GM21737 (cell line): ENCODE measurements around the gene ARPC2.

ENCODE experiments used
- ATAC-seq: cut with Tn5 transposase; IDR thresholded peaks from one replicate; pipeline ENCODE4 v1.9.1; 2021; ENCODE audit warnings: mild to moderate bottlenecking, moderate library complexity; ENCODE audit not compliant: unreplicated experiment

The ARPC2 gene

DNA sequence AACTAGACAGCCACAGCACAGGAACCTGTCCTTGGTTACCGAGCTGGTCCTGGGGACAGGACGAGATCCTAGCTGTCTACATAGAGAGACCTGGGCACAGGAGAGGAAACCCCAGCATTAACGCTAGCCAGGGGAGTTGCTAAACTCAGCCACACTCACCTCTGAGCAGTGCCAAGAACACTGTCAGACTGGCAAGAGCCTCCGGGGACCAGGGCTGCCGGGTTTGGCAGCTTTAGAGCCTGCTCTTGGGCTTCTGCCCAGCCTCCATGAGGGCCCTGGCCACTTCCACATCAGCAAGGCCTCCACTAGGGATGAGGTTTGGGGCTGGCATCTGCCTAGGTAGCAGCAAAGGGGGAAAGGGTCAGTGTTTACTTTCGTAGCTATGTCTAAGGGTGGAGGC, 68.6 kb downstream of the ARPC2 start:
- ATAC-seq, result no peak

DNA sequence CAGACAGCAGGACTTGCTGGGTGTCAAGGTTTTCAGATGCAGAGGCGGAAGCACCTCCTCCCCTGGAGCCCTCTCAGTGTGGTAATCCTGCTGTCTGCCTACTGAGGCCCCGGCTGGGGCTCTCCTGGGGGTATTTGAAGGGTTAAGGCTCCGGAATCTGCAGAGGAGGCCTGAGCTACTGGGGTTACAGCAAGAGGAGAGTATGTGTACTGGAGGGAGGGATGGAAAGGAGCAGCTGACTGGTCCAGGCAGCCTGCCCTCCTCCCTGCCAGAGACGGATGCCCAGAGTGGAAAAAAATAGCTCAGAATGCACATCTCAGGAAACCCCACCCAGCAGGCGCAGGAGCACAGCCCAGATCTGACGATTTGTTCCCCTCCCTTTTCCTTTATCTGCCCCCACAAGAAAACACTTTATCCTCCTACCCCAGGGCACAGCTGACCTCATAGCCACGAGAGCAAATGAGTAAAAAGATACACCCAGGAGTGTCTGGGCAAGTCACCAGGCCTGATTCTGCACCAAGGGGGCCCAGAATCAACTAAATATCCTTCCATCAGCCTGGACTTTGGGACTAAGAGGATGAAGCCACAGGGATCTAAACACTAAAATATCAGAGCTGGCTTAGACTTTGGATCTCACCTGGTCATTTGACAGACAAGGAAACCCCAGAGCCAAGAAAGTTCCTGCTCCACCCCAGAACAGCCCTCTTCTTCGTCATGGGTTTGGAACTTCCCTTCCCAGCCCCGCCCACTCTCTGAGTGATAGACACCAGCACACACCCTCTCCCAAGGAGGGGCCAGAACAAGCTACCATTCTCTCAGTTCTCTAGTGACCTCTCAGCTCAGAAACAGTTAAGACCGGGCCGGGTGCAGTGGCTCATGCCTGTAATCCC, 69.8 kb downstream of the ARPC2 start:
- ATAC-seq, result peak; percentile 68

DNA sequence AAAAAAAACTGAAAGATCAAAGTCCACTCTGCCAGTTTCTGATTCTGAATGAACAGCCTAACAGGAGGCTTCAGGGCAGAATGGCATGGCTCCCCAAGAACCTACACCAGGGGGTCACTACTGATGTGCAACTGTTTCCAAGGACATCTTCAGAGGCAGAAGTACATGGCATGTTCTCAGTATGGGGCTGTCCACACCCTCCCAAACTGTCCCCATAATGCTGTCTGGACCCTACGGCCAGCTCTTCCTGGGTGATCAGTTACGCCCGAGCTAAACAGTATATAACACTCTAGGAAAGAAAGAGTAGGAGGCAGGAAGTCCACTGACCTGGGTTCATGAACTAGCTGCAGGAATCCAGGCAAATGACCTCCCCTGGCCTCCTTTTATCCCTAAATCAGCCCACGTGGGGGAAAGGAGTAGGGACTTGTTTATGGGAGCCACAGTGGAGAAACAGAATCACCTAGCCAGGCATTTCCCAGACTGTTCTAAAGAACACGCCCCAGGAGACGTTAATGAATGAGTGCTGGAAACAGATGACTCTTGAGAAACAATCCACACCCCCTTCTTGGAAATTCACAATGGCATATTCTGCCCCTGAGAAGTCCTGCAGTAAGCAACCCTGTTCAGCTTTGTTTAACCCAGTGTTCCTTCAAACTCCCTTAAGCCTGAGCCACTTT, 72.8 kb downstream of the ARPC2 start:
- no peak for ATAC-seq

DNA sequence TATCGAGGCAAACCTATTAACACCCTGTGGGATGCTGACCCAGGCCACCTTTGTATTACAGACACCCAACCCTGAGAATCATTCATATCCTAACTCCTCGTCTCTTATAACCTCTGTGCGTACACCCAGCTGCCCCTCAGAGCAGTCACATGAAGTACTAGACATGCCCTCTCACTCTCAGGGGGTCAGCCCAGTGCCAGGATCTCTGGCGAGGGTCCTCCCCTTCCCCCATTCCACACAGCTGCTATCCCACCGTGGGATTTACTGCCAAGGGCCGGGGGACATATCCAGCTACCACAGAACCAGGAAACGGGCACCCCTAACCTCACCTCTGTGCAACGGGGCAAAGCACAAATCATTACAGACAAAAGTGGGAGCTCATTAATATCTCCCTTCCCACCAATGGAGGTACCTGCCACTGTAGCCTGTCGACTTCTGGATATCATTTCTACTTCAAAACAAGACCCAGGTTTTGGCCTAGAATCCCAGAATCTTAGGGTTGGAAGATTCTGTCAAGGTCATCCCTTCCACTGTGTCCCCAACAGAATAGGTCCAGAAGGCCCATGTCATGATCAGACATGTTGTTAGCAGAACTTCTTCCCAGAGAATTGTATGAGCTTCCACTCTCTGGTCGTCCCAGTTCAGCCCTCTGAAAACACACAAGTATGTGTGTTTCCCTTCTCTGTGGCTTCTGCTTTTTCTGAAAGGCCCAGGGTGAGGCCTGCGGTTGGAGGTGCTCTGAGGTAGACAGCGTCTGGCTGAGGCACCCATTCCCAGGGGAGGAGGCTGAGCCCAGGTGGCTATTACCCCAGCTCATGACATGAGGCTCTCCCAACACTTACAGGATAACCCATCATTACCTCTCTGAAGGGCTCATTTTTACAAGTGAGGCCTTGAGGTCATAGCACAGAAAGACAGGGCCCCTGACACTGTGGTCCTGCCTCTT, 73.6 kb downstream of the ARPC2 start:
- ATAC-seq, result peak; percentile 54

DNA sequence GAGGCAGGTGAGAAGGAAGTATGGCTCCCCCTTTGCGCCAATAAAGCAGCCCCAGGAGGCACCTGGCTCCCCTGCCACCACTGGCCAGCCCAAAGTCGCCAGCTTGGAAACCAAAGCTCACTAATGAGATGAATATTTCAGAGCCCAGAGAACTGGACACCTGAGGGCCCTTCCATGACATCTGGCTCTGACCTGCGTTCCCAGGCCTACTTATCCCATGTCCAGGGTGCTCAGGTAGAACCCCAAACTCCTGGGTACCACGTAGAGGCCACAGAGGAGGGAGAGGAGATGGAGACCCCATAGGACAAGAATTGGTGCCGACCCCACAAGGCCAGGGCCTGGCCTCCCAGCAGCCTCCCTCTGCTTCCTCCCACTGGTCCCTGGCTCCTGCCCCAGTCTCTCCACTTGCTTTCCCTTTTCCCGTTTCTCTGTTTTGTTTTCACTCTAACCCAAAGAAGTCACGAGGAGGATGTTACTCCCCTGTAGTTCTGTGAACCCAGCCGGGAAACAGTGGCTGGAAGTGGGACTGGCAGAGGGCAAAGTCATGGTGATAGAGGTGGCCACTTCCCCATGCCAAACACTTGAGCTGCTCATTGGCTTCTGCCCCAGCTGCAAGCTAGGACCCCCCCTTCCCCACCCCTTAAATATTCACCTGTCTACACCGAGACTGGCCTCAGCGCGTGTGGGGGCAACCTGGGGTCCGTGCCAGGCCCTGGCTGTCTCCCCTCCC, 74.5 kb downstream of the ARPC2 start:
- ATAC-seq, result no peak

DNA sequence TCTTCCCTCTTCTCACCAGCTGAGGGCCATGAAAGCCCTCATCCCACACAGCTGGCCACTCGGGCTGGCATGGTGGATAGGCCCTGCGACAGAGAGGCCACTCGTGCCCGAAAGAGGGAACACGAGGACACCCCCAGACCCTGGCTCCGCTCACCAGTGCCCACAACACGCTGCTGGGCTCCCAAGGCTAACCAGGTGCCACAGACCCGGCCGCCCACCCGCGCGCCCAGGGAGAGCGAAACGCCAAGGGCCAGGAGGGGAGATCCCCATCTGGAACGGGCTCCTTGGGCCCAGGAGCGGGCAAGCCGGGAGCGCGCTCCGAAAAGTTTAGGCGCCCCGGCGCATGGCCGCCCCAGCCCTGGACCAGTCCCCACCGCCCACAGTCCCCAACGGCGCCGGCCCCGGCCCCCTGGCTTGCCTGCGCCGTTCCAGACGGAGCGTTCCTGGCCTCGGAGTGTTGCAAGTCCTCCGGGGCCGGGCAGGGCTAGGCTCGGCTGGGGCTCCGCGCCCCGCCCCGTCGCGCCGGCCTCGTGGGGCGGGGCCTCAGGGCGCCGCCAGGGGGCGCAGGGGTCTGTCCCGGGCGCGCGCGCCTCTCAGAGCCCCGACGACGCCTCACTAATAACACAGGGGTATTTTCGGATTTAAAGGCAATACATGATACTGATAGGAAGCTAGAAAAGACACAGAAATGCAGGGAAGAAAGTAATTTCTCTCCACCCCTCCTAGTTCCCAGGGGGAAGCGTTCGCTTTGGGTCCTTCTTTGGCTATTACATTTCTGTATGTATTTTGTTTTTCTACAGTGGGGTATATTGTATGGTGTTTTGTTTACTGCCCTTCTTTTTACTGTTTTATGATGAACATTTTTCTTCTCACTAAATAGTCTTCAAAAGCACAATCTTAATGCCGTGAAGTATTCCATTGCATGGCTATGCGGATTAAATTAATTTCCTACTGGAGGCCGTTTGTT, 75.3 kb downstream of the ARPC2 start, which contains the start of gene TMBIM1:
Gene TMBIM1 (minus strand): TSS at position 456 of the 967 bp plus-strand sequence. CDS start 10,362 bp downstream, outside the sequence.
- ATAC-seq, result peak; percentile 64

DNA sequence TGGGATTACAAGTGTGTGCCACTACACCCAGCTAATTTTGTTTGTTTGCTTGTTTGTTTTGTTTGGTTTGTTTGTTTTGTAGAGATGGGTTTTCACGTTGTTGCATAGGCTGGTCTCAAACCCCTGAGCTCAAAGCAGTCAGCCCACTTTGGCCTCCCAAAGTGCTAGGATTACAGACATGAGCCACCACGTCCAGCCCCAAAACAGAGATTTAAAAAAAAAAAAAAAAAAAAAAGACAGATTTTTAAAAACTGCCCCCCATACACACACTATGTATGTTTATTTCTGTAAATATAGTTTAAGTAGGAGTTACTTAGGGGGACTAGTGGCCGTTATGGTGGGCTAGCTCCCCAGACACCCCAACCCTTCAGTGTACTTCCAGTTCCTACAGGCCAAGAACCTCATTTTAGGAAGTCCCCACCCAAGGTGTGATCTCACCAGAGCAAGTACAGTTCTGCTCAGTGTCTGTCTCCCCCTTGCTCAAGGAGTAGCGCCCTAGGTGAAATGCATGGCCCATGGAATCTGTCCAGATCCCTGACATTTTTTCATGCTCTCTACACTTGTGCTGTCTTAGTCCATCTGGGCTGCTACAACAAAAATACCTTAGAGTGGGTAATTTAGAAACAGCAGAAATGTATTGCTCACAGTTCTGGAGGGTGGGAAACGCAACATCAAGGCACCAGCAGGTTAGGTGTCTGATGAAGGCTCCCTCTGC, 76.9 kb downstream of the ARPC2 start:
- ATAC-seq, result no peak

DNA sequence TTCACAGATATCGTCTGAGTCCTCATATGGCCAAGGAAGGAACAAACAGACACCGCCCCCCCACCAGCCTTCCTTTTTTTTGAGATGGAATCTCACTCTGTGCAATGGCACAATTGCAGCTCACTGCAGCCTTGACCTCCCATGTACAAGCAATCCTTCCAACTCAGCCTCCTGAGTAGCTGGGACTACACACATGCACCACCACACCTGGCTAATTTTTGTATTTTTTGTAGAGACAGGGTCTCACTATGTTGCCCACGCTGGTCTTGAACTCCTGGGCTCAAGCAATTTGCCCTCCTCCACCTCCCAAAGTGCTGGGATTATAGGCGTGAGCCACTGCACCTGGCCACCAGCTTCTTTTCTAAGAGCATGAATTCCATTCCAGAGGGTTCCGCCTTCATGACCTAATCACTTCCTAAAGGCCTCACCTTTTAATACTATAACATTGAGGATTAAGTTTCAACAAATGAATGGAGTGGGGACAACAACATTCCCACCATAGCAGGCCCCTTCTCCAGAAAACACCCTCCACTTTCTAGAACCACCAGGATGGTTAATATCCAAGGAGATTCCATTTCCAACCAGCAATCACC, 77.5 kb downstream of the ARPC2 start:
- ATAC-seq, result no peak

DNA sequence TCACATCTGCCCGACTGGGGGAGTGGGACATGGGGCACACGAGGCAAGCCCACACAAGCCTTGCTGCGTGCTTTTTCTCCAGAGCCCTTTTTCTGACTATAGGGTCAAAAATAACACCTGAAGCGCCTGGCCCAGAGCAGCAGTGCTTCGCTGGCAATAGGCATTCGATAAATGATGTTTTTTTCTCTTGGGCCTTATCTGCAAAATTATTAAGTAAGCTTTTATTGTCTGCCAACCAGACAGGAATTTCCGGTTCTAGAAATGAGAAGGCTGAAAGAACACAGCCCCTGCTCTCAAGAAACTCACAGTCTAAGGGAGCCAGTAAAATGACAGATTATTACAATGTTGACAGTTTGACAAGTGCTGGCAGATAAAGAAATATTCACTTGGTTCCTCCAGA, 78.0 kb downstream of the ARPC2 start:
- ATAC-seq, result no peak

DNA sequence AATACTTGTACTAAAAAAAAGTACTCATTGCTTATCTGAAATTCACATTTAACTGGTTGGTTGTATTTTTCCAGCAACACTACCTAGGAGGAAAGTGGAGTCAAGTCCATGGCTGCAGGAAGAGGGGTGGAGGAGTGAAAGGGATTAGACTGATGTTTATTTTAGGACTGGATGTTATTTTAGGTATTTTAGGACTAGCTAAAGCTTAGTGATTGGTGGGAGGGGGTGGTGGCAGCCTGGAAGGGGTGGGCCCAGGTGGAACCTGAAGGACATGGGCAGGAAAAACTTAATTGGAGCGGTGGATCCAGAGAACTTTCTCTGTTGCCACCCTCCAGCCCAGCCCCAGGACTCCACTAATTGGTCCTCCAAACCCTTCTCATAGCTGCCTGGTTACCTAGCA, 79.2 kb downstream of the ARPC2 start:
- ATAC-seq, result no peak

DNA sequence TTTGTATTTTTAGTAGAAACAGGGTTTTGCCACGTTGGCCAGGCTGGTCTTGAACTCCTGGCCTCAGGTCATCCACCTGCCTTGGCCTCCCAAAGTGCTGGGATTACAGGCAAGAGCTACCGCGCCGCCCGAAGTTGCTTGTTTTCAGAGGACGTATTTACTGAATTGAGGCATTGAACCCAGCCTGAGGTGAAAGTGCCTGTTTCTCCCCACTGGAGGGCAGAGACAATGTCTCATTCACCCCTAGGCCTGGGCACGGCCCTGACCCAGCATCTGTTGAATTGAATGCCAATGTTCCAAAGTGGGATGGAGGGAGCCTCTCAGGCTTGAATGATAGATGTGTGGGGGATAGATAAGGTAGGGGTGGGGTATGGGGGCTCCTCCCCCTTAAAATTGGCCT, 79.9 kb downstream of the ARPC2 start:
- no peak for ATAC-seq

DNA sequence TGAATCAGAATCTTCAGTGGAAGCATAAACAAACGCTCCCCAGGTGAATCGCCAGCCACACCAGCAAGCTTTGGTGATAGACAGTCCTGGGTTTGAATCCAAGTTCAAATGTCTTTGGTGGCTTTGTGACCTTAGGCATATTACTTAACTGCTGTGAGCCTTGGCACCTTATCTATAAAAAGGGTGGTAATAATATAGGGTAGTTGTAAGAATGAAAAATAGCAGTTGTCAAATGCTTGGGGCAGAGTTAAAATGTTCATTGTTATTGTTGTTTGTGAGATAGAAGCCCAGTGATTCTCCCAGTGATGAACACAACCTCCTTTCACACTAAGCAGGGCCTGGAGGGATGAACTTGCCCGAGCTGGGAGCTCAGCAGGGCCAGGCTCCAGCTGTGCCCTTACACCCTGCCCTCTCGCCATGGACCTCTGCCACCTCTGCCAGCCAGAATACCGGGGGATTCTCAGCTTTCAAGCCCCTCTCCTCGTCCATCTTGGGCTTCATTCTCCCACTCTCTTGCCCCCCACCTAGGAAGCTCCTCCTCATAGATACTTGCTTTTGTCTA, 81.4 kb downstream of the ARPC2 start:
- no peak for ATAC-seq

DNA sequence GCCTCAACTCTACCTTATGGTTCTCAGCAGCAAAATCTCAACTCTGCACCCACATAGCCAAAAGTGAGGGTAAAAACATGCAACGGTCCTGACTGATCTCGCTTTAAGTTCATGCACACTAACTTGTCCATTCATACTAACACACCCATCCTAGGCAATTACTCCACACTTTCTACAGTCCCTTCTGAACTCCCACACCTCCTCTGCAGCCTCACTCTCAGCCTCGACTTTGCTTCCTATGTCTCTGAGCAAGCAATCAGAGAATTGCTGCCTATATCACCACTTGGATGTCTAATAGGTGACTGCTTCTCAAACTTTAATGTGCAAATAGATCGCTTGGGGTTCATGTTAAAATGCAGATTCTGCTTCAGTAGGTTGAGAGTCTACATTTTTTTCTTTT, 83.2 kb downstream of the ARPC2 start:
- no peak for ATAC-seq

DNA sequence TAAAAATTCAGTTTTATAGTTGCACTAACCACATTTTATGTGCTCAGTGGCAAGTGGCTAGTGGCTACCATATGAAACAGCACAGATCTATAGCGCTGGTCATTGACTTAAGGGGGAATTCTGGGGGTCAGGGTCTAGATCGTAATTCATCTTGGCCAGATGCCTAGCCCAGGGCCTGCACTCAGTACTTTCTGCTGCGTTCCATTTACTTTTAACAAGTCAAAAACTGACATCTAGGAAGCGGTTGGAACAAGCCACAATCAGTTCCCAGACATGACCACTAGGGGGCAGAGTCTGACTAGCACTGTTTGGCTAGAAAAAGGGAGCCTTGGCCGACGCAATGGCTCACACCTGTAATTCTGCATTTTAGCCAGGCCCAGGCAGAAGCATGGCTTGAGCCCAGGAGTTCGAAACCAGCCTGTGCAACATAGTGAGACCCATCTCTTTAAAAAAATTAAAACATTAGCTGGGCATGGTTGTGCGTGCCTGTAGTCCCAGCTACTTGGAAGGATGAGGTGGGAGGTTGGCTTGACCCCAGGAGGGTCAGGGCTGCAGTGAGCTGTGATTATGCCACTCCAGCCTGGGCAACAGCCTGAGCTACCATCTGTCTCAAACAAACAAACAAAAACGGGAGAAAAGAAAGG, 84.3 kb downstream of the ARPC2 start:
- peak; percentile 85 for ATAC-seq
